ENCODE data around the gene ZBTB7C. TPM values are rescaled to one million over a fixed set of nuclear protein-coding genes. Genes with fewer than 3 reads are reported as not detected.

The ZBTB7C gene
- total RNA-seq, 2 donors from 2014 or later, result 0.04 to 0.40 TPM

DNA sequence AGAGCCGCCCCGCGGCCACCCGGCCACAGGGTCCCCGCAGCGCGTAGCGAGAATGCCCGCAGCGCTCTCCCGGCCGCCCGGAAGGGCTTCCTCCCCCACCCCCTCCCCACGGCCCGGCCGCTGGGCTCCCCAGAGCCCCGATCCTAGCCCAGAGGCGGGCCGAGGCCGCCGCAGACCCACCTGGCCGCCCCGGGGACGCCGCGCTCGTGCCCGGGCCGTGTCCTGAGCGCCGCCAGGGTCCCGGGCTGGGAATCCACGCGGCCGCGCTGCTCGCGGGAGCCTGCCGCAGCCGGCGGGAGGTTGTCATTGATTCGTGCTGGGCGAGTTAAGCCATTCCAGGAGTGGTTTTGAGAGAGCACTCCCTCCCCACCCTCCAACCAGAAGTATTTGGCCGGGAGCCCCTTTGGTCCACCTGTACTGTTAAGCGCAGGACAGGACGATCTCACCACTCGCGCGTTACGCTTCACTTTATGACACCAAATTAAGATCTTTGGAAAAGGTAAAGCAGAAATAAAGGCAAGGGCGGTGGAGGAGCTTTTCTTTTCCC, 272.3 kb downstream of the ZBTB7C start:
- Mint-ChIP-seq H3K27me3 (peaks cover 25% of the 10 kb centered on the region), H3K36me3 (ENCODE audit: low read depth) (no peaks in the 10 kb centered on the region), H3K4me1 (peaks cover 6% of the 10 kb centered on the region), H3K27ac (no peak overlapping the region), H3K9me3 (no peaks in the 10 kb centered on the region), H3K4me3 (peak overlapping the region; percentile 53)
- peak; percentile 20 for ATAC-seq (replicated peaks)

DNA sequence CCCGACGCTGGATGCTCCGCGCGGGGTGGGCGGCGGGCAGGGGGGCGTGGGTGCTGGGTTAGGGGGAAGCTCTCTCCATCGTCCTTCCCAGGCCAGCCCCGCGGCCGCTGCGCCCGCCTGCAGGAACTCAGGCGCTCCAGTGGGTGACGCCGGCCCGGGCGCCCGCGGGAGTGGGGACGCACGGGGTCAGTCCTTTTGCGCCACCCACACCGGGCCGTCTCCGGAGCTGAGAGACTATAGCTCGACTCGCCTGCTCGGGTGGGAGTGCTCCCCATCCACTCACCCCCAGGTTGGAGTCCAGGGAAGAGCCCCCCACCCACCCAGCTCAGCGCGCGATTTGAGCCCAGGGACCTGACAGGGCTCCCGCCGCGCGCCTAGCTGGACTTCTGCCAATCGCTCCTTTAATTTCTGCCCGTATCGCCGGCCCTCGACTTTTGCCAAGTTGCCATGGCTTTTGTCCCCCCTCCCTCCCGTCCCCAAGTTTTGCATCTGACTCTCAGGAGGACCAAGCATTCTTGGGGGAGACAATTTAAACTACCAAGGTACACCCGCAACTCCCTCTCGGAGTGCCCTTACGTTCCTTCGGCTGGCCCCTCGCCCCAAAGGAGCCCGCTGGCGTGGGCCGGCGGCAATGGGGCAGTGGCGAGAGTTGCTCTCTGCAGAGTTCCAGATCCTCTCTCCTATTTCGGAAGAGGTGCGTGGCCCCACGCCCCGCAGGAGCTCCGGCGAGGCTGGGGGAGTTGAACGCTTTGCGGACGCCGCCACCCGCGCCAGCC, 272.9 kb downstream of the ZBTB7C start:
- H3K36me3 Mint-ChIP-seq (ENCODE audit: low read depth), result no peaks in the 10 kb centered on the region
- H3K27ac Mint-ChIP-seq, result no peak overlapping the region
- ATAC-seq (replicated peaks), result no peak
- peaks cover 6% of the 10 kb centered on the region for H3K4me1 Mint-ChIP-seq
- H3K9me3 Mint-ChIP-seq, result no peaks in the 10 kb centered on the region
- peak overlapping the region; percentile 26 for H3K4me3 Mint-ChIP-seq
- peaks cover 25% of the 10 kb centered on the region for H3K27me3 Mint-ChIP-seq

DNA sequence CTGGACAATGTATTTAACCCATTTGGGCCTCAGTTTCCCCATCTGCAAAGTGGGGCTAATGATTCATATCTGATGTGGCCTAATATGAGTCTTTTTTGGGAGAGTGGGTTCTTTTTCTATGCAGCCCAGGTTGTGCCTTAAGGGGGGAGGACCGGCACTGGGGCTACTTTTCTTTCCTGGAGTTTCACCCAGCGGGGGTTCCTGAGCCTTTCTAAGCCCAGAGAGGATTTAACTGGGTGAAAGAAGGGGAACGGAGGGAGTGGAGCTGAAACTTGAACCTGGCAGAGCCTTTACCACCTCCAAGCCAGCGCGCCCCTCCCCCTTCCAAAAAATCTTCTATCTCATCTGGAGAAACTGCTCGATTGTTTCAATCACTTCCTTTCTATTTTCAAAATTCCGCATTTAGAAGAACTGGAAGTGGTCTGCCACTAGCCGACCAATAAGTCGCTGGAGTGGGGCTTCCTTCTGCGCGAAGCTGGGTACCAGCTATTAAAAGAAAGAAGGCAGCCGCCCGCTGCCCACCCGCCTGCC, 273.7 kb downstream of the ZBTB7C start:
- no peak for ATAC-seq (replicated peaks)
- H3K36me3 Mint-ChIP-seq (ENCODE audit: low read depth), result no peaks in the 10 kb centered on the region
- H3K27ac Mint-ChIP-seq, result no peak overlapping the region
- peaks cover 6% of the 10 kb centered on the region for H3K4me1 Mint-ChIP-seq
- H3K27me3 Mint-ChIP-seq, result peaks cover 25% of the 10 kb centered on the region
- H3K4me3 Mint-ChIP-seq, result peak overlapping the region; percentile 26
- no peaks in the 10 kb centered on the region for H3K9me3 Mint-ChIP-seq

DNA sequence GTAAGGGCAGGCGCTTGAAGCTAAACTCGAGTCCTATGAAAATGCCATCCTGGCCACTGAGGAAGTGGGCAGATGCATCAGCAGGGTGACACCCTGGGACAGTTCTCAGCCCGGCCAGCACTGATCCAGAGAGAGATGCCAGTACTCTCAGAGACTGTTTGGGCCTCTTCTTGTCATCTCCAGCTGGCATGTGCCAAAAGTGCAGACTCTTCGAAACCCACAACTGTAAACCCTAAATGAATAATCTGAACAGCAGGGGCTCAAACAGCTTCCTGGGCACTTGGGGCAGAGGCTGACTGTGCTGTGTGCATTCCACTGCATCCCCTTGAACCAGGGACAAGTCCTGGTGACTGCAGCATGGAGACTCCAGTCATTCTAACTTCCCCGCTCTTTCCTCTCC, 274.6 kb downstream of the ZBTB7C start:
- Mint-ChIP-seq H3K36me3 (ENCODE audit: low read depth) (no peaks in the 10 kb centered on the region), H3K4me3 (no peak overlapping the region), H3K27ac (no peak overlapping the region), H3K27me3 (peaks cover 25% of the 10 kb centered on the region), H3K4me1 (peaks cover 6% of the 10 kb centered on the region), H3K9me3 (no peaks in the 10 kb centered on the region)
- peak; percentile 28 for ATAC-seq (replicated peaks)

DNA sequence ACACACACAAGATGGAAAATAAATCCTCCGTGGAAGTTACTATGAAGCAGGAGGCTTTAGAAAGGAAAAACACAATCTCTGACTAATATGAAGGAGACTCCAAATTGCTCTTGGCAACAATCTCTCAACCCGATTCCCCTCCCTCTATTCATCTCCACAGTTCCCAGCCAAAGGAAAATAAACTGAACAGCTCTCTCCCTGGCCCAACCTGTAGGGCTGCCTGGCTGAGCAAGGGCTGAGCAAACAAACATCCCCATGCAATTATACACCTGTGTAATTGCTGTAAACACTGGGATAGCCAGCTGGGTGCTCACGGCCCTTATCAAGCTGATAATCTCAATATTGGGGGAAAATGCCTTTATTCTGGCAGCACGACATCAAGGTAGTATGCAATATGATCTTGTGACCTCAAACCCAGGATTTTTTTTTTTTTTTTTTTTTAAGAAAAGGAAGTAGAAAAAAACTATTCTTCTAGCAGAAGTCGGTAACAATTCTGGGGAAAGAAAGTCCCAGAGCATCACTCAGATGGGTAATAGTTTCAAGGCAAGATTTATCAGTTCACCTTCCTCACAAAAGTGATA, 275.4 kb downstream of the ZBTB7C start:
- H3K36me3 Mint-ChIP-seq (ENCODE audit: low read depth), result no peaks in the 10 kb centered on the region
- peaks cover 6% of the 10 kb centered on the region for H3K4me1 Mint-ChIP-seq
- no peak overlapping the region for H3K4me3 Mint-ChIP-seq
- H3K27ac Mint-ChIP-seq, result no peak overlapping the region
- no peak for ATAC-seq (replicated peaks)
- peaks cover 31% of the 10 kb centered on the region for H3K27me3 Mint-ChIP-seq
- H3K9me3 Mint-ChIP-seq, result no peaks in the 10 kb centered on the region

DNA sequence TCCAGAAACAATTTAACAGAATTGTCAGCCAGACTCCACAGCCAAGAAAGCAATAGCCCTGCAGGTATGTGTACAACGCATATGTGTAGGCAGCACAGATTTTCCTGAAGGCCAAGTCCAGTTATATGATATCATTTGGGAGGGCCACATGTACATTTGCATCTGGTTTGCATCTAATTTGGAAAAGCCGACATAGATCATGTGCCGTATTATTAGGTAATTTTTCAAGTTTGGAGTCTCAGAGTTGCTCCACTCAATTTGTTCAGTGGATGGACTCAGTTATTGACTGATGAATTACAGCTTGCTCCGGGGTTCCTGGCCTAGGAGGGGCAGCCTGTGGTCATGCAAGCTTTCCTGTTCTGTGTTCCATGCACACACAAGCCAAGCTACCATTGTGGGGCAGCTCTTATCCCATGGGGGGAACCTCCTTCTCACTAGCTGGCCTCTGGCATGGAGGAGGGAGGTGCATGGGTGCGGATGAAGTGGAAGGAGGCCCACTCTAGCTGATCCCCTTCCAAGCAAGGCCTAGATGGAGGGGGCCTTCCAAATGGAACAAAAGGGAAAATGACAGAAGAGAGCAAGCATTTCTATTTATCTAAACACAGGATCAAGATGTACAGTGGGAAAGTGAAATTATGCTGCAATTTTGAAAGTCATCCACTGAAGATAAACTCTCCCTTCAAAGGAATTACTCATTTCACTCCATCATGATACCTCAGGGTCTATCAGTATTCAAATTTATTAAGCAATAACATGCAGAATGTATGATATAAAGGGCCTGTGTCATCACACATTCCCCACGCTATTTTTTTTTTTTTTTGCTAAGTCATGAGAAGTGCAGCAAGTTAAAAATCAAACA, 276.2 kb downstream of the ZBTB7C start:
- no peak for ATAC-seq (replicated peaks)
- Mint-ChIP-seq H3K27me3 (peaks cover 33% of the 10 kb centered on the region), H3K27ac (no peak overlapping the region), H3K9me3 (no peaks in the 10 kb centered on the region), H3K36me3 (ENCODE audit: low read depth) (no peaks in the 10 kb centered on the region), H3K4me1 (peaks cover 6% of the 10 kb centered on the region), H3K4me3 (no peak overlapping the region)

DNA sequence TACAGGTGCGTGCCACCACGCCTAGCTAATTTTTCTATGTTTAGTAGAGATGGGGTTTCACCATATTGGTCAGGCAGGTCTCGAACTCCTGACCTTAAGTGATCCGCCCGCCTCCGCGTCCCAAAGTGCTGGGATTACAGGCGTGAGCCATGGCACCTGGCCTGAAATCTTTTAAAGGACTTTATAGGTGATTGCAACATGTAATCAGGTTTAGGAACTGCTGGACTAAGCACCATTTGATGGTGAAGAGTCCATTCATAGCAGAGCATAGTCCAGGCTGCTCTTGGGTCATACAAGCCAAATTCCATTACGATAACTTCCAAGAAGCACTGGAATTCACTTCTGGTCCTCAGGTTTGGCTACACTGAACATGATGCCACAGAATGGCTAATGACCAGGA, 278.1 kb downstream of the ZBTB7C start:
- H3K27ac Mint-ChIP-seq, result no peak overlapping the region
- H3K27me3 Mint-ChIP-seq, result peaks cover 29% of the 10 kb centered on the region
- ATAC-seq (replicated peaks), result no peak
- peaks cover 6% of the 10 kb centered on the region for H3K4me1 Mint-ChIP-seq
- H3K36me3 Mint-ChIP-seq (ENCODE audit: low read depth), result no peaks in the 10 kb centered on the region
- H3K9me3 Mint-ChIP-seq, result no peaks in the 10 kb centered on the region
- no peak overlapping the region for H3K4me3 Mint-ChIP-seq

DNA sequence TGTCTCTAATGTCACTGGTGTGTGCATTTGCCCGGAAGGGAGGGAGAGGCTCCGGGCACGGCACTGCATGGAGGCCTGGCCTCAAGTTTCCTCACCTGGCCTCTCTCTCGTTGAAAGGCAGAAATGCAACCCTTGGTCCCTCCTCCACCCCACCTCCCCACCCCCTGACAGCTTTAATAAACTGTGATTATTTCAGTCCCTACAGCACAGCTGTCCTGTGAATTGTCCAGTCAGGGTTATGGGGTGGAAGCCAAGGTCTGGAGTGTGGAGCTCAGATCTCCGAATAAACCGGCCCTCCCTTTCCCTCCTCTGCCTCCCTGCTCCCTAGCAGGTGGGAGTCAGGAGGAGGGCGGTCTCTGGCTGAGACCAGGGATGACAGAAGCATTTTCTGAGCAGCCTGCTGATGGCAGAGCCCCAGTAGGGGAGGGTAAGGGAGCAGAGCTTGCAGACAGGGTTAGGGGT, 279.5 kb downstream of the ZBTB7C start:
- Mint-ChIP-seq H3K9me3 (no peaks in the 10 kb centered on the region), H3K4me3 (no peak overlapping the region), H3K27me3 (peaks cover 18% of the 10 kb centered on the region), H3K27ac (no peak overlapping the region), H3K4me1 (peaks cover 6% of the 10 kb centered on the region), H3K36me3 (ENCODE audit: low read depth) (no peaks in the 10 kb centered on the region)
- no peak for ATAC-seq (replicated peaks)

DNA sequence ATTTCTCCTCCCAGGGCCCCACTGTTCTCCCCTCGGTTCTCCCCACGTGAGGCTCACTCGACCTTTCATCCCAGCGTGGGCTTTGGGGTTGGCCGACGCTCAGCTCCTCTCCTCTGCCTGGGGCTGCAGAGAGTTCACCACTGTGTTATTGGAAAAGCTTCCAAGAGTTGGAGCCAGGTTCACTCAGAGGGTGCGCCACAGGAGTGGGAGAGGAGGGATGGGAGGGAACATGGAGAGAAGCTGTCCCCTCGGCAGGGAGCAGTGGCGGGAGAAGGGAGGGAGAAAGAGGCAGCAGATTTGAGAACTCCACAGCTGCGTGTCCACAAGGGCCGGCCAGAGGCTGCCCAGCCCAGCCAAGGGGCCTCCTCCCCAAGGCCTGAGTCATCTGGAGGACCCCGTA, 281.6 kb downstream of the ZBTB7C start:
- Mint-ChIP-seq H3K27ac (no peak overlapping the region), H3K4me3 (no peak overlapping the region), H3K27me3 (peaks cover 22% of the 10 kb centered on the region), H3K36me3 (ENCODE audit: low read depth) (no peaks in the 10 kb centered on the region), H3K9me3 (no peaks in the 10 kb centered on the region), H3K4me1 (no peaks in the 10 kb centered on the region)
- no peak for ATAC-seq (replicated peaks)

DNA sequence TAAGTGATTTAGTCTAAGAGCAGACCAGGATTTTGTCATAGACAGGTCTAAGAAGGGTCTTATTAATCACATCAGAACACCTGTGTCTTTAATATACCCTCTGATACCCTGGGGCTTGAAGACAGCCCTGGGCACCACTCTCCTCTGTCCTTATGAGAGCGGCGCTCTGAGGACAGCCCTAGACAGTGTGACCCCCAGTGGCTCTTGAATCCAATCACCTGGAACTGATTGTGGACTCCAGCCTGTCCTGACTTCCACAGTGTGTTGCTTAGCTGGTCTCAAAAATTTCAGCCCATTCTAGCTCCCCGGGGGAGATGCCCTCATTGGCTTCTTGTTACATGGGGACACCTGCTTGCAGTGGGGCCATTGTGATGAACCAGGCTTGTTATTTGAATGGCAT, 282.9 kb downstream of the ZBTB7C start:
- Mint-ChIP-seq H3K27me3 (peaks cover 22% of the 10 kb centered on the region), H3K36me3 (ENCODE audit: low read depth) (no peaks in the 10 kb centered on the region)
- ATAC-seq (replicated peaks), result no peak

DNA sequence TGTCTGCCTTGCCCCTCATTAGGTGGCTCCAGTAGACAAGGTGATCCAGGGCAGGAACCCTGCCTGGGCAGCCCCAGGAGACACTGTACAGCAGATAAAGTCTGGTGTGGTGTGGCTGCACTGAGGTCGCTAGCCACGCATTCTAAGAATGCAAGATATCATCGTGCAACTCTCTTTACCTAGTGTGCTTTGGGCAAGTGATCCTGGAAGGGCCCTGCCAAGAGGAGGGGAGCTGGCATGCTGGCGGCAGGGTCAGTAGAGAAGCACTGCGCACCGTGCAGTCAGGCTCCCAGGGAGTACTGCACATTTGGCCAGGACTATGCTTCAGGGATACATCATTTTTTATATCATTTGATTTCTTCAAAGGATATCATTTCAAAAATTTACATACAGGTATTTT, 283.5 kb downstream of the ZBTB7C start:
- peak overlapping the region; percentile 58 for H3K27ac Mint-ChIP-seq
- no peaks in the 10 kb centered on the region for H3K4me1 Mint-ChIP-seq
- H3K9me3 Mint-ChIP-seq, result no peaks in the 10 kb centered on the region
- no peak for ATAC-seq (replicated peaks)
- peaks cover 22% of the 10 kb centered on the region for H3K27me3 Mint-ChIP-seq
- no peaks in the 10 kb centered on the region for H3K36me3 Mint-ChIP-seq (ENCODE audit: low read depth)
- peak overlapping the region; percentile 14 for H3K4me3 Mint-ChIP-seq

More for the DNA sequence above, 282.9 kb downstream of the ZBTB7C start:
- Mint-ChIP-seq H3K9me3 (no peaks in the 10 kb centered on the region), H3K4me3 (no peak overlapping the region), H3K4me1 (no peaks in the 10 kb centered on the region), H3K27ac (peak overlapping the region; percentile 58)

DNA sequence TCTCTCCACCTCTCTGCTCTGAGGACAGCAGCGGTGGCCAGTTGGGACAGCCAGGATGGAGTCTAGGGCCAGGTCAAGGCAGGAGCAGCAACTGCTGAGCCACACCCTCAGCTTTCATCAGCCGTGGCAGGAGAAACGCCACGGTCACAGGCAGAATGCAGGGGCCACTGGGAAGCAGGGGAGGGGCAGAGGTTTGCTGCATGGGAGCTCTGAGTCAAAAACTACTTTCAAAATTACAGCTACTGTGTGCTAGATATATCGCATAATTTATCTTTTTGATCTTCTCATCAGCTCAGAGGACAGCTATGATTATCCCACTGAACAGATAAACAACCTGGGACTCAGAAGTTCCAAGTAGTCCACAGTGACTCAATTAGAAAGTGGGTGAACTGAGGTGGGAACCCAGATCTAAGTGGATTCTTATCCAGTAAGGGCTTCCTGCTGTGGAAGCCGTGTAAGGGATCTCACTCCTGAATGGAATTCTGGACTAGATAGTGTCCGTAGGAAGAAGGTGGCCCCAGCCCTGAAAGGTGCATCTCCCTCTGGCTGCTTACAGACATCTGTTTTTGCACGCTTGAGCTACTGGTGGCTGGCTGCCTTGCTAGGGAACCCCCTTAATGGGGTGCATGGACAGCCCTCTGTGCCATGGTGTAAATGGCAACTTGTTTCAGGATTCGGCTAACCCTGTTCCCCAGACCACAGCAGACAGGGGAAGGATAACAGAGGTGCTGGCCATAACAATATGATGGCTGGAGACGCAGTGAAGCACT, 284.1 kb downstream of the ZBTB7C start:
- Mint-ChIP-seq H3K9me3 (no peaks in the 10 kb centered on the region), H3K4me3 (peak overlapping the region; percentile 14), H3K36me3 (ENCODE audit: low read depth) (no peaks in the 10 kb centered on the region), H3K27me3 (peaks cover 22% of the 10 kb centered on the region), H3K27ac (peak overlapping the region; percentile 58), H3K4me1 (no peaks in the 10 kb centered on the region)
- peak; percentile 88 for ATAC-seq (replicated peaks)

DNA sequence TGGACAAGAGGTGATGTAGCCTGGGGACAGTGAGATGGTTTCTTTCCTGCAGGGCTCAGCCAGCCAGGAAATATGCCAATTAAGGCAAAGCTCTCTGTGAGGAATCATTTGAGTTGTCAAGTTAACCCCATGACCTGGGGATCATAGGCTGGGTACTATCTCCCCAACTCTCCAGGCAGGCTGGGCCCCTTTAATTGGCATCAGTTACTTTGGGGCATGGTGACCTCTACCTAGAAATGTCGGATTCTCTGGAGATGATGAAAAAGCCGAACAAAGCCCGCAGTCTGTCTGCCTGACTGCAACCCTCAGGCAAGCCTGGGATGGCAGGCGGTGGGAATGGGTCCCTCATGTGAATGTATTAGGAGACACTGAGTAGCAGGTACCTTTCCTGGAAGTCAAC, 285.2 kb downstream of the ZBTB7C start:
- no peaks in the 10 kb centered on the region for H3K4me1 Mint-ChIP-seq
- no peaks in the 10 kb centered on the region for H3K36me3 Mint-ChIP-seq (ENCODE audit: low read depth)
- no peak for ATAC-seq (replicated peaks)
- H3K9me3 Mint-ChIP-seq, result no peaks in the 10 kb centered on the region
- H3K4me3 Mint-ChIP-seq, result no peak overlapping the region
- H3K27ac Mint-ChIP-seq, result no peak overlapping the region
- peaks cover 18% of the 10 kb centered on the region for H3K27me3 Mint-ChIP-seq

DNA sequence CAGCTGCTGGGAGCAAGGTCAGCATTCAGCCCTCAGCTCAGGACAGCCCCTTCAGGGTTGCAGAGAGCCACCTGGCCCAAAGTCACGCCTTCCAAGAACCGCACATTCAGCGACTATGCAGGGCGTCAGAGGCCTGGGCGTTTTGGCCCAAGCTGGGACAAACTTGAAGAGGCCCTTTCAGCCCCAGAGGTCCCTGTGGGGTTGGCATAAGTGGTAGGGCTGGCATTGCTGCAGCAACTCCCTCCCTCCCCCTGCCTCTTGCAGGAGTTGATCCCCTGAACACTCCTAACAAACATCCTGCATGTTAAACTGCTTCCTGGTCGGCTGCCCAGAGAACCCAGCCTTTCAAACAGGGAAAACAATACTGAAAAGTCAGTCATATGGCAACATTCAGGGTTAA, 285.9 kb downstream of the ZBTB7C start:
- no peak overlapping the region for H3K4me3 Mint-ChIP-seq
- H3K27ac Mint-ChIP-seq, result no peak overlapping the region
- H3K9me3 Mint-ChIP-seq, result no peaks in the 10 kb centered on the region
- peaks cover 12% of the 10 kb centered on the region for H3K27me3 Mint-ChIP-seq
- H3K36me3 Mint-ChIP-seq (ENCODE audit: low read depth), result no peaks in the 10 kb centered on the region
- H3K4me1 Mint-ChIP-seq, result no peaks in the 10 kb centered on the region
- no peak for ATAC-seq (replicated peaks)
